HEK293T (cell line): ENCODE data around the gene NINJ2.

Source experiments
- ELF4 ChIP-seq: fragments of 450-650 bp; IDR thresholded peaks from 2 replicates; pipeline ENCODE4 v1.6.1; 2017; ENCODE audit warnings: antibody characterized with exemption
- L3MBTL2 ChIP-seq: fragments of 450-650 bp; conservative IDR thresholded peaks from 2 replicates; pipeline ENCODE4 v1.6.1; 2016; ENCODE audit warnings: mild to moderate bottlenecking
- NFRKB ChIP-seq: fragments of 450-650 bp; IDR thresholded peaks from 2 replicates; pipeline ENCODE4 v1.6.1; 2016; ENCODE audit warnings: mild to moderate bottlenecking, moderate library complexity
- SP1 ChIP-seq: fragments of 450-650 bp; IDR thresholded peaks from 2 replicates; pipeline ENCODE4 v1.6.1; 2017

- TF ChIP-seq L3MBTL2 (no peak), SP1 (no peak), NFRKB (no peak), ELF4 (no peak)
Observed at GRCh38 chr12:587132-588023, 75.9 kb downstream of the NINJ2 start.
